Breast epithelium (tissue), 3 donors: Measurements from ENCODE around the gene STT3B.

Experiments used
- POLR2A ChIP-seq: fragments of 450-650 bp; IDR thresholded peaks from one replicate; pipeline ENCODE4 v1.6.1; 2016; ENCODE audit warnings: antibody characterized with exemption, mild to moderate bottlenecking, moderate library complexity
- TF ChIP-seq, protein P1 (sequence below), 3 donors: fragments of 450-650 bp; IDR thresholded peaks; one replicate each; pipeline ENCODE4 v1.5.1; 2016 to 2017; ENCODE audit warnings: antibody characterized with exemption in 3 of 3, mild to moderate bottlenecking in 3 of 3, moderate library complexity in 3 of 3

DNA sequence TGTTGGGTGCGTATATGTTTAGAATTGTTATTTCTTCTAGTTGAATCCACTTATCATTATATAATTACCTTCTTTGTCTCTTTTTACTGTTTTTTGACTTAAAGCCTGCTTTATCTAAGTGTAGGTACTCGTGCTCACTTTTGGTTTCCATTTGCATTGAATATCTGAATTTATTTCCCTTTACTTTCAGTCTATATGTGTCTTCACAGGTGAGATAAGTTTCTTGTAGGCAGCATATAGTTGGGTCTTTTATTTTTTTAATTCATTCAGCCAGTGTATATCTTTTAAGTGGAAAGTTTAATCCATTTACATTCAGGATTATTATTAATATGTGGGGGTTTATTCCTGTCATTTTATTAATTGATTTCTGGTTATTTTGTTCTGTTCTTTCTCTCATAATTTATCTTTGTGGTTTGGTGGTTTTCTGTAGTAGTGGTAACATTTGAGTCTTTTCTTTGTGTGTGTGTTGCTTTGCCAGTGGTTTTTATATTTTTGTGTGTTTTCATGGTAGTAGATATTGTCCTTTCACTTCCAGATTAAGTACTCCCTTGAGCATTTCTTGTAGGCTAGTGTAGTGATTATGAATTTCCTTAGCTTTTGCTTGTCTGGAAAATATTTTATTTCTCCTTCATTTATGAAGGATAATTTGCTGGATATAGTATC is 27.3 kb downstream of the STT3B start:
- no peak for TF ChIP-seq POLR2A
- TF ChIP-seq, protein P1, sequence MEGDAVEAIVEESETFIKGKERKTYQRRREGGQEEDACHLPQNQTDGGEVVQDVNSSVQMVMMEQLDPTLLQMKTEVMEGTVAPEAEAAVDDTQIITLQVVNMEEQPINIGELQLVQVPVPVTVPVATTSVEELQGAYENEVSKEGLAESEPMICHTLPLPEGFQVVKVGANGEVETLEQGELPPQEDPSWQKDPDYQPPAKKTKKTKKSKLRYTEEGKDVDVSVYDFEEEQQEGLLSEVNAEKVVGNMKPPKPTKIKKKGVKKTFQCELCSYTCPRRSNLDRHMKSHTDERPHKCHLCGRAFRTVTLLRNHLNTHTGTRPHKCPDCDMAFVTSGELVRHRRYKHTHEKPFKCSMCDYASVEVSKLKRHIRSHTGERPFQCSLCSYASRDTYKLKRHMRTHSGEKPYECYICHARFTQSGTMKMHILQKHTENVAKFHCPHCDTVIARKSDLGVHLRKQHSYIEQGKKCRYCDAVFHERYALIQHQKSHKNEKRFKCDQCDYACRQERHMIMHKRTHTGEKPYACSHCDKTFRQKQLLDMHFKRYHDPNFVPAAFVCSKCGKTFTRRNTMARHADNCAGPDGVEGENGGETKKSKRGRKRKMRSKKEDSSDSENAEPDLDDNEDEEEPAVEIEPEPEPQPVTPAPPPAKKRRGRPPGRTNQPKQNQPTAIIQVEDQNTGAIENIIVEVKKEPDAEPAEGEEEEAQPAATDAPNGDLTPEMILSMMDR (IDR thresholded peaks at IDR 0.05): no peak
